ENCODE measurements around the gene IFI44.

Gene IFI44

GRCh38 chr1:78624035-78624434 lies 25.6 kb upstream of the IFI44 start:
- no peak for DNase-seq (ENCODE audit: low read depth in 1 of 2, low spot score in 1 of 2)
- no peak for TF ChIP-seq JUND (IDR thresholded peaks at IDR 0.05; ENCODE audit: low read depth)
- in situ Hi-C loops (cut with HindIII; ENCODE audit: low pct_unique_long_range_greater_than_20kb, low sequenced_read_pairs), result no loop called here

DNA sequence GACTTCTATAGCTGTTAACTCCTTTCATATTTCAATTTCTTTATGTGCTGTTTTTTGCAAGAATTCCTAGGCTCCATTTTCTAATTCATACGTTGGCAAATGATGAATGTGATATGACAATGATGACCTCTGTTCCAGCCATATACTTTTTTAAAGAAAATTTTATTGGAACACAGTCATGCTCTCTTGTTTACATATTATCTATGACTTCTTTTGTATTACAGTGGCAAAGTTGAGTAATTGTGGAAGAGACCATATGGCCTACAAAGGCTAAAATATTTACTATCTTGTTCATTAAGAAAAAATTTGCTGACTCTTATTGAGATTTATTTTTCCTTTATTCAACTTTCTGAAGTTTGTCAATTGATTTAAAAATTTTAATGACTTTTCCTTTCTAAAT lies 22.3 kb upstream of the IFI44 start:
- in situ Hi-C loops (cut with HindIII; ENCODE audit: low pct_unique_long_range_greater_than_20kb, low sequenced_read_pairs), result no loop called here

DNA sequence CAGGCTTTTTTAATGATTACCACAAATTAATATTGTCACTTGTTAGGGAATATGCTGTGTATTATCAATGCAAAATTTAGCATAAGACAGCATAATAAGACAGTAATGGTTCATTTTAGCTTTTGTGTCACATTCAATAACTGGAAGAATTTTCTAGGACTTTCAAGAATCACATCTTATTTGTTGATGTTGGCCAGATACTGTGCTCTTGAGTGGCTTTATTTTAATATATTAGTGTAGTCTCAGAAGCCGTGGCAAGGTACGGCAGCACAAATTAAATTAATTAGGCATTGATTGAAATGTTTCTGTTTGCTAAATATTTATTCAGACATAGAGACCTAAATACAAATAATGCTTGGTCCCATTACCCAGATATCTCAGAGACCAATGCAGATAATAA lies 19.0 kb upstream of the IFI44 start:
- no peak for DNase-seq (ENCODE audit: low read depth in 1 of 2, low spot score in 1 of 2)
- no peak for TF ChIP-seq JUND (IDR thresholded peaks at IDR 0.05; ENCODE audit: low read depth)
- in situ Hi-C loops (cut with HindIII; ENCODE audit: low pct_unique_long_range_greater_than_20kb, low sequenced_read_pairs), result no loop called here

More for the DNA sequence above, 22.3 kb upstream of the IFI44 start:
- no peak for DNase-seq (ENCODE audit: low read depth in 1 of 2, low spot score in 1 of 2)
- TF ChIP-seq JUND (IDR thresholded peaks at IDR 0.05; ENCODE audit: low read depth), result no peak

DNA sequence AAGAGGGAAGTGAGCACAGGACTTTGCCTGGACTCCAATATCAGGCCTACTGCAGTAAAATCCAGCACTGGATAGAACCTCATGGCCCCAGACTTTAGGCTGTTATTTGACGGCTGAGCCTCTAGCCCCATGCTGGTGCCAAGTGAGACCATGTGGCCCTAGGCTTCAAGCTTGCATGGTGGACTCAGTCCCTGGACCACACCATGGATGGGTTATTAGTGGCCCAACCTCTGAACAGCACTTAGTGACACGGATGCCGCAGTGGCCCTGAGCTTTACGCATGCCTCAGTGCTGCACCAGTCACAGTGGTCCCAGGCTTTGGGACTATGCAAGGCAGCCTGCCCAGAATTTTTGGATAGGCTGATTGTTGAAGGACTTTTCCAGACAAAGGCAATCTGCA lies 16.4 kb upstream of the IFI44 start:
- no peak for TF ChIP-seq JUND (IDR thresholded peaks at IDR 0.05; ENCODE audit: low read depth)
- no peak for DNase-seq (ENCODE audit: low read depth in 1 of 2, low spot score in 1 of 2)
- in situ Hi-C loops (cut with HindIII; ENCODE audit: low pct_unique_long_range_greater_than_20kb, low sequenced_read_pairs), result no loop called here

DNA sequence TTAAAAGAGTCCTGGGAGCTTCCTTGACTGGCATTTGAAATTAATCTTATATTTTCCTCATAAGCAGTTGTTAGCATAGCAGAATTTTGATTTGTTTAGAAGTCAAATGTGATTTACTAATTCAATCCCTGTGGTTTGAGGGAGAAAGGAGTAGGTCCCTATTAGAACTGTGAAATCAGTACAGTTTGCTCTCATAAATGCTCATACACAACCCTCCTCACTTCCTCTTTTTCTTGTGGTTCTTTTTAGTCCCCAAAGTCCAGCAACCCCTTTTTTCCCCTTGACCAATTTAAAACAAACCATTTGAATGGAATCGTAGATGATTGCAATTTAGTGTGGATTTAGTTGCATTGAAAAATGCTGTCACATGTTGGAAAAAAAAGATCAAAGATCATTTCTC lies 9.2 kb upstream of the IFI44 start:
- in situ Hi-C loops (cut with HindIII; ENCODE audit: low pct_unique_long_range_greater_than_20kb, low sequenced_read_pairs), result no loop called here
- no peak for DNase-seq (ENCODE audit: low read depth in 1 of 2, low spot score in 1 of 2)
- TF ChIP-seq JUND (IDR thresholded peaks at IDR 0.05; ENCODE audit: low read depth), result no peak

GRCh38 chr1:78641558-78641957 lies 8.1 kb upstream of the IFI44 start:
- in situ Hi-C loops (cut with HindIII; ENCODE audit: low pct_unique_long_range_greater_than_20kb, low sequenced_read_pairs), result no loop called here

DNA sequence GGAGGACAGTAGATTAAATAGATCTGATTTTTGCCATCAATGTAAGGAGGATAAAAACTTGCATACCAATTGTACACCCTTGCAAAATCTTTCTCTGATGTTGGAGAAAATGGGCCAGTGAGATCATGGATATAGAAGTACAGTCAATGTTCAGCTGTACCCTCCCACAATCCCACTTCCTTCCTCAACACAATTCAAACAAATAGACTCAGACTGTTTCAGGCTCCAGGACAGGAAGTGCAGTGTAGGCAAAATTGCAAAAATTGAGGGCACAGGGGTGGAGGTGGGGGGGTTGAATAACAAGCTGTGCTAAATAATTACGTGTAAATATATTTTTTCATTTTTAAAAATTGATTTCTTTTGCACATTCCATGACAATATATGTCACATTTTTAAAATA lies 3.9 kb upstream of the IFI44 start:
- no peak for DNase-seq (ENCODE audit: low read depth in 1 of 2, low spot score in 1 of 2)
- in situ Hi-C loops (cut with HindIII; ENCODE audit: low pct_unique_long_range_greater_than_20kb, low sequenced_read_pairs), result no loop called here
- TF ChIP-seq JUND (IDR thresholded peaks at IDR 0.05; ENCODE audit: low read depth), result no peak

More at GRCh38 chr1:78641558-78641957, 8.1 kb upstream of the IFI44 start:
- TF ChIP-seq JUND (IDR thresholded peaks at IDR 0.05; ENCODE audit: low read depth), result no peak
- no peak for DNase-seq (ENCODE audit: low read depth in 1 of 2, low spot score in 1 of 2)

- in situ Hi-C loops (cut with HindIII; ENCODE audit: low pct_unique_long_range_greater_than_20kb, low sequenced_read_pairs), result no loop called here
- DNase-seq (ENCODE audit: low read depth in 1 of 2, low spot score in 1 of 2), result no peak
- TF ChIP-seq JUND (IDR thresholded peaks at IDR 0.05; ENCODE audit: low read depth), result no peak
Observed at GRCh38 chr1:78647238-78647637, 2.4 kb upstream of the IFI44 start.

GRCh38 chr1:78650114-78650660 lies 556 bp downstream of the IFI44 start:
- no peak for TF ChIP-seq JUND (IDR thresholded peaks at IDR 0.05; ENCODE audit: low read depth)
- no peak for DNase-seq (ENCODE audit: low read depth in 1 of 2, low spot score in 1 of 2)
- in situ Hi-C loops (cut with HindIII; ENCODE audit: low pct_unique_long_range_greater_than_20kb, low sequenced_read_pairs), result no loop called here

- in situ Hi-C loops (cut with HindIII; ENCODE audit: low pct_unique_long_range_greater_than_20kb, low sequenced_read_pairs), result no loop called here
Observed at GRCh38 chr1:78651241-78651640, 1.6 kb downstream of the IFI44 start.

DNA sequence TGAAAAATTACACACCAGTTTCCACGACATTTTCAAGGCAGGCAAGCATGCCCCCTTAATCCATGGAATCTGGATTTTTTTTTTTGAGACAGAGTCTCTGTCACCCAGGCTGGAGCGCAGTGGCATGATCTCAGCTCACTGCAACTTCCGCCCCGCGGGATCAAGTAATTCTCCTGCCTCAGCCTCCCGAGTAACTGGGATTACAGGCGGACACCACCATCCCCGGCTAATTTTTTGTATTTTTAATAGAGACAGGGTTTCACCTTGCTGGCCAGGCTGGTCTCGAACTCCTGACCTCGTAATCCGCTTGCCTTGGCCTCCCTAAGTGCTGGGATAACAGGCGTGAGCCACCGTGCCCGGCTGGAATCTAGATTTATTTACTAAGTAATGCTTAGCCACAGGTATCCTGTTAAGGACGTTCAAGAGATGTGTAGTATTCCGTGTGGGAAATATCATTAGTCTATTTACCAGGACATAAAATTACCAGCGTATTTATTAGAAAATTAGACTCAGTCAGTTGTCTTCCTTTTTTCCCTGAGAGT lies 2.5 kb downstream of the IFI44 start:
- in situ Hi-C loops (cut with HindIII; ENCODE audit: low pct_unique_long_range_greater_than_20kb, low sequenced_read_pairs), result no loop called here
- TF ChIP-seq JUND (IDR thresholded peaks at IDR 0.05; ENCODE audit: low read depth), result no peak
- DNase-seq (ENCODE audit: low read depth in 1 of 2, low spot score in 1 of 2), result no peak

More at GRCh38 chr1:78651241-78651640, 1.6 kb downstream of the IFI44 start:
- no peak for DNase-seq (ENCODE audit: low read depth in 1 of 2, low spot score in 1 of 2)
- no peak for TF ChIP-seq JUND (IDR thresholded peaks at IDR 0.05; ENCODE audit: low read depth)

DNA sequence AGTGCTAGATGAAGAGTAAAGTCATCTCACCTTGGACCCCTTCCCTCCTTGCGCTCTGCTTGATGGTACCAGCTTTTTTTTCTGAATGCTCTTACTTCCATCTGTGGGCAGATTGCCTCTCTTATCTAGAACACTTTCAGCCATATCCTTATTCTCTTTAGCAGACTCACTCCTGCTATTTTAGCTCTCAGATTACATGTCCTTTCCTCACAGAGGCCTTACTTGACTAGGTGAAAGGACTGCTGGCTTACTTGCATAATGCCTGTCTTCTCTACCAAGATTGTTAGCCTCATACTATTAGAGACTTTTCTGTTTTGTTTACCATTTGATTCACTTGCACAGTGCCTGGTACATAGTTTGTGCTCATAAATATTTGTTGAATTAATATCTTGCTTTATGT lies 9.3 kb downstream of the IFI44 start:
- no peak for TF ChIP-seq JUND (IDR thresholded peaks at IDR 0.05; ENCODE audit: low read depth)
- DNase-seq (ENCODE audit: low read depth in 1 of 2, low spot score in 1 of 2), result no peak
- in situ Hi-C loops (cut with HindIII; ENCODE audit: low pct_unique_long_range_greater_than_20kb, low sequenced_read_pairs), result no loop called here

DNA sequence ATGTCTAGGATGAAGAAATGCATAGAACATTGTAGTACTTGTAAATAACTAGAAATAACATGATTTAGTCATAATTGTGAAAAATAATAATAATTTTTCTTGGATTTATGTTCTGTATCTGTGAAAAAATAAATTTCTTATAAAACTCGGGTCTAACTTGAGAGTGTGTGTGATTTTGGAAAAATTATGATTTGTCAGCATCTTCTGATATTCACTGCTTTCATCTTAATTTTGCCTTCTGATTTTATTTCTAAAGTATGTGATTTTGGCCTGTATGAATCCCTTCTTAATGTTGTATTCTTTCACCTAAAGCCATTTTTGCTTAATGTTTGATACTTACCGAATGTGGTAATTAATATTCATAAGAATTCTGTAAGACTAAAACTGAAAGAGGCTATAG lies 14.3 kb downstream of the IFI44 start:
- no peak for DNase-seq (ENCODE audit: low read depth in 1 of 2, low spot score in 1 of 2)
- no peak for TF ChIP-seq JUND (IDR thresholded peaks at IDR 0.05; ENCODE audit: low read depth)
- in situ Hi-C loops (cut with HindIII; ENCODE audit: low pct_unique_long_range_greater_than_20kb, low sequenced_read_pairs), result no loop called here

- no peak for TF ChIP-seq JUND (IDR thresholded peaks at IDR 0.05; ENCODE audit: low read depth)
- no peak for DNase-seq (ENCODE audit: low read depth in 1 of 2, low spot score in 1 of 2)
- in situ Hi-C loops (cut with HindIII; ENCODE audit: low pct_unique_long_range_greater_than_20kb, low sequenced_read_pairs), result no loop called here
Observed at GRCh38 chr1:78664763-78665162, 15.1 kb downstream of the IFI44 start.
